ENCODE measurements around the gene GPR153.

The GPR153 gene

GRCh38 chr1:6198646-6199297, 62.1 kb downstream of the GPR153 start:
- DNase-seq = no peak

GRCh38 chr1:6197746-6198427, 63.0 kb downstream of the GPR153 start:
- no peak for DNase-seq
